MM.1S (cell line): ENCODE data around the gene MYO9B.

ENCODE experiments used
- EZH2 ChIP-seq: fragments of 300-600 bp; sonication (generic); optimal IDR thresholded peaks from 2 replicates; pipeline ENCODE3; 2017; ENCODE audit warnings: low read depth, mild to moderate bottlenecking, antibody characterized with exemption, low read length, mixed read lengths
- TF ChIP-seq, protein P1 (sequence below): fragments of 300-600 bp; sonication (generic); IDR thresholded peaks from 2 replicates; pipeline ENCODE4 v1.5.1; 2016; ENCODE audit warnings: antibody characterized with exemption, low read length, mixed read lengths

DNA sequence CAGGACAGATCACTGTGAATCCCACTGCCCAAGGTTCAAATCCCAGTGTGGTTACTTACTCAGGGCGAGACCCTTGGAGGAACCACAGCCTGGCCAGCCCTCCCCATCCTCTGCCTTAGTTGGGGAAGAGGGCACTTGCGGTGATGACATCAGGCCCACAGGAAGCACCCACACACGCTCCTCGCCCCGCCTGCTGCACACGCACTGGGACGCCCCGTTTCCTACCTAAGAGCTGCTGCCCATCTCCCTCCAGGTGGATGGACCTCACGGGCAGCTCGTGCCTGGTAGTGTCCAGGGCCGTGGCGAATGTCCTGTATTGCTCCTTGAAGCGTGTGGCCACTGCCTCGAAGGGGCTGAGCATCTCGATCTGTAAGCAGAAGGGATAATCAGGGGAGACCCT lies 19.9 kb upstream of the MYO9B start:
- no peak for TF ChIP-seq EZH2
- TF ChIP-seq, protein P1, sequence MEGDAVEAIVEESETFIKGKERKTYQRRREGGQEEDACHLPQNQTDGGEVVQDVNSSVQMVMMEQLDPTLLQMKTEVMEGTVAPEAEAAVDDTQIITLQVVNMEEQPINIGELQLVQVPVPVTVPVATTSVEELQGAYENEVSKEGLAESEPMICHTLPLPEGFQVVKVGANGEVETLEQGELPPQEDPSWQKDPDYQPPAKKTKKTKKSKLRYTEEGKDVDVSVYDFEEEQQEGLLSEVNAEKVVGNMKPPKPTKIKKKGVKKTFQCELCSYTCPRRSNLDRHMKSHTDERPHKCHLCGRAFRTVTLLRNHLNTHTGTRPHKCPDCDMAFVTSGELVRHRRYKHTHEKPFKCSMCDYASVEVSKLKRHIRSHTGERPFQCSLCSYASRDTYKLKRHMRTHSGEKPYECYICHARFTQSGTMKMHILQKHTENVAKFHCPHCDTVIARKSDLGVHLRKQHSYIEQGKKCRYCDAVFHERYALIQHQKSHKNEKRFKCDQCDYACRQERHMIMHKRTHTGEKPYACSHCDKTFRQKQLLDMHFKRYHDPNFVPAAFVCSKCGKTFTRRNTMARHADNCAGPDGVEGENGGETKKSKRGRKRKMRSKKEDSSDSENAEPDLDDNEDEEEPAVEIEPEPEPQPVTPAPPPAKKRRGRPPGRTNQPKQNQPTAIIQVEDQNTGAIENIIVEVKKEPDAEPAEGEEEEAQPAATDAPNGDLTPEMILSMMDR, result no peak
